GM12872 (cell line): Measurements from ENCODE around the gene GALNT2.

Experiments
- CTCF ChIP-seq: IDR thresholded peaks from 3 replicates; pipeline ENCODE4 v1.5.1; 2011; ENCODE audit warnings: low read depth, mild to moderate bottlenecking, low read length, moderate library complexity; ENCODE audit not compliant: insufficient read depth

The GALNT2 gene

GRCh38 chr1:230189341-230189740 is 122.3 kb downstream of the GALNT2 start:
- no peak for TF ChIP-seq CTCF

GRCh38 chr1:230189824-230190223 is 122.8 kb downstream of the GALNT2 start:
- no peak for TF ChIP-seq CTCF

- TF ChIP-seq CTCF, result no peak
Observed at GRCh38 chr1:230191079-230191804, 124.2 kb downstream of the GALNT2 start.

- no peak for TF ChIP-seq CTCF
Observed at GRCh38 chr1:230191855-230192254, 124.8 kb downstream of the GALNT2 start.

GRCh38 chr1:230194525-230194924 is 127.5 kb downstream of the GALNT2 start:
- no peak for TF ChIP-seq CTCF

- no peak for TF ChIP-seq CTCF
Observed at GRCh38 chr1:230195199-230195598, 128.2 kb downstream of the GALNT2 start.

GRCh38 chr1:230196077-230196476 is 129.0 kb downstream of the GALNT2 start:
- no peak for TF ChIP-seq CTCF
